Measurements from ENCODE around the gene BBS2. TPM values are rescaled to one million over a fixed set of nuclear protein-coding genes. Genes with fewer than 3 reads are reported as not detected.

Gene BBS2
- total and polyA plus RNA-seq, 9 of the 15 experiments (the other 6 are each of a cell fraction or from before 2014, with no cell fraction given): 4.2 to 22.7 (median 10.2) TPM

- TF ChIP-seq BRCA1 (IDR thresholded peaks at IDR 0.05): no peak
- TF ChIP-seq BRCA1 (CRISPR knock-in tag; IDR thresholded peaks at IDR 0.05): no peak
- 0 out of 4 replicates have a peak, but pooled peaks of 1 of the 2 experiments have one; percentile 27 for TF ChIP-seq SIN3A (IDR thresholded peaks at IDR 0.05; ENCODE audit: borderline replicate concordance in 2 of 2, control insufficient read depth in 1 of 2, low read depth in 2 of 2, low read length in 2 of 2)
- 0 out of 2 replicates have a peak, but pooled peaks have one; percentile 56 for TF ChIP-seq CREB3L1 (IDR thresholded peaks at IDR 0.05; ENCODE audit: borderline replicate concordance, low read depth)
- peak; percentile 16; the same call in 1 of the 2 replicates for TF ChIP-seq ESRRA (IDR thresholded peaks at IDR 0.05; ENCODE audit: borderline replicate concordance, low read depth)
- TF ChIP-seq RFX1 (IDR thresholded peaks at IDR 0.05): peak; percentile 17; the same call in 1 of the 2 replicates
- TF ChIP-seq HDAC2 (IDR thresholded peaks at IDR 0.05): peak; percentile 76; the same call in 1 of the 2 replicates
- no peak for TF ChIP-seq ZNF444 (CRISPR knock-in tag; IDR thresholded peaks at IDR 0.05)
- TF ChIP-seq GATA2 (CRISPR knock-in tag; IDR thresholded peaks at IDR 0.05): no peak
- TF ChIP-seq ZNF3 (CRISPR knock-in tag; IDR thresholded peaks at IDR 0.05): no peak
- TF ChIP-seq JUNB (CRISPR knock-in tag; conservative IDR thresholded peaks at IDR 0.05): no peak
- TF ChIP-seq DNMT1 (IDR thresholded peaks at IDR 0.05): no peak
- no peak for TF ChIP-seq CEBPZ (IDR thresholded peaks at IDR 0.05; ENCODE audit: borderline replicate concordance, low read depth, low read length)
- peak; percentile 58 for TF ChIP-seq ZNF395 (CRISPR knock-in tag; IDR thresholded peaks at IDR 0.05)
- TF ChIP-seq HDAC1 (IDR thresholded peaks at IDR 0.05): 0 out of 4 replicates have a peak, but pooled peaks have one; percentile 3 to 23
- no peak for TF ChIP-seq POU5F1 (IDR thresholded peaks at IDR 0.05; ENCODE audit: borderline replicate concordance, low read depth, low read length, partially characterized antibody)
- peak; percentile 83 for TF ChIP-seq CHD4 (IDR thresholded peaks at IDR 0.05; ENCODE audit: insufficient read depth, insufficient replicate concordance, low read depth, low read length, poor library complexity, severe bottlenecking)
- 0 out of 2 replicates have a peak, but pooled peaks have one; percentile 8 for TF ChIP-seq ETV5 (CRISPR knock-in tag; IDR thresholded peaks at IDR 0.05; ENCODE audit: low read depth)
- no peak for TF ChIP-seq HLTF (IDR thresholded peaks at IDR 0.05)
- TF ChIP-seq SREBF1 (IDR thresholded peaks at IDR 0.05; ENCODE audit: borderline replicate concordance, low read depth, low read length): no peak
- no peak for TF ChIP-seq ZNF551 (CRISPR knock-in tag; IDR thresholded peaks at IDR 0.05)
Measured at GRCh38 chr16:56451753-56452689, 67.8 kb downstream of the BBS2 start (continued).

All from K562 (cell line).